ENCODE data around the gene BMPR2.
"Not testable (repeated sequence)": the region's sequence is repeated elsewhere in the genome, so short reads cannot be mapped to it uniquely, and the experiment has no call there.

BMPR2 gene

DNA sequence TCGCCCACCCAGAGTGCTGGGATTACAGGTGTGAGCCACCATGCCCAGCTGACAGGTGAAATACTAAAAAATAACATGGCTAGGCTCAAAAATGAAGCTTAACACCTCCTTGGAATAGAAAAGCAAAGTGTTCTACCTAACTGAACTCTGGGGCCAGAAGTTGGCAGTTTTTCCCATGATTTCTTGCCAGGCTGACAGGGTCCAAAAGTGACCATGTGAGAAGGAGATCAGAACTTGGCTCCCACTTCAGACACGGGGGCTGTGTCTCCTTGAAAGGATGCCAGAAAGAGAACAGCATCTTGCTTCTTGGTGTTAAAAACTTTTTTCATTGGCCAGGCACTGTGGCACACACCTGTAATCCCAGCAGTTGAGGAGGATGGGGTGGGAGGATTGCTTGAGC is 47.0 kb downstream of the BMPR2 start:
- Histone ChIP-seq H3K4me3 (ENCODE audit: low read depth, low read length) (no peak overlapping the region), H3K27ac (ENCODE audit: low read depth, low read length) (no peak overlapping the region), H3K27me3 (ENCODE audit: insufficient read depth, low read length) (no peaks in the 10 kb centered on the region), H3K79me2 (ENCODE audit: control insufficient read depth, insufficient read depth, low read length, unreplicated experiment) (peaks cover 16% of the 10 kb centered on the region), H3K36me3 (ENCODE audit: insufficient read depth, low read length) (no peaks in the 10 kb centered on the region), H2AFZ (ENCODE audit: low read length, unreplicated experiment) (no peak overlapping the region), H3K4me1 (ENCODE audit: control insufficient read depth, insufficient read depth, low read length, unreplicated experiment) (no peaks in the 10 kb centered on the region)

DNA sequence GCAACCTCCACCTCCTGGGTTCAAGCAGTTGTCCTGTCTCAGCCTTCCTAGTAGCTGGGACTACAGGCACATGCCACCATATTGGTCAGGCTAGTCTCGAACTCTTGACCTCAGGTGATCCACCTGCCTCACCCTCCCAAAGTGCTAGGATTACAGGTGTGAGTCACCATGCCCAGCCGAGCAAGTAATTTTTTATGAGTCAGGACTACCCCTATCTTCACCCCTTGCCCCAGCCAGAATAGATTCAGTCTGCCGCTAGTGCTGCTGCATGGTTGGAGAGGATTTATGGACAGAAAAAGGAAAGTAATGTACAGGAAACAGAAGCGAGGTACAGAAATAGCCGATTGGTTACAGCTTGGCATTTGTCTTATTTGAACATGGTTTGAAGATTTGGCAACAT is 48.9 kb downstream of the BMPR2 start:
- Histone ChIP-seq H2AFZ (ENCODE audit: low read length, unreplicated experiment) (no peak overlapping the region), H3K27ac (ENCODE audit: low read depth, low read length) (no peak overlapping the region), H3K4me1 (ENCODE audit: control insufficient read depth, insufficient read depth, low read length, unreplicated experiment) (no peaks in the 10 kb centered on the region), H3K27me3 (ENCODE audit: insufficient read depth, low read length) (no peaks in the 10 kb centered on the region), H3K36me3 (ENCODE audit: insufficient read depth, low read length) (peaks cover 4% of the 10 kb centered on the region; the same call in 1 of the 2 replicates), H3K4me3 (ENCODE audit: low read depth, low read length) (no peak overlapping the region), H3K79me2 (ENCODE audit: control insufficient read depth, insufficient read depth, low read length, unreplicated experiment) (peaks cover 19% of the 10 kb centered on the region)

DNA sequence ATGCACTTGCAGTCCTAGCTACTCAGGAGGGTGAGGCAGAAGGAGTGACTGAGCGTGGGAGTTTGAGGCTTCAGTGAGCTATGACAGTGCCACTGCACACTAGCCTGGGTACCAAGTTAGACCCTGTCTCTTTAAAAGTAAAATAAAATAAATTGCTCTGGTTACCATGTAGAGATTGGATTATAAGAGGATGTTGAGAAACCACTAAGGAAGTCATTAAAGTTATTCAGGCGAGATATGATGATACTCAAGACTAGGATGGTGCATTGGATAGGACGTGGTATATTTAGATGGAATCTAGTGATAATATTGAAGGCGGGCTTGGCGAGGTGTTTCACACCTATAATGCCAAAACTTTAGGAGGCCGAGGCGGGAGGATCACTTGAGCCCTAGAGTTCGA is 50.6 kb downstream of the BMPR2 start:
- no peak overlapping the region for H3K27ac ChIP-seq (ENCODE audit: low read depth, low read length)
- peaks cover 4% of the 10 kb centered on the region; the same call in 1 of the 2 replicates for H3K36me3 ChIP-seq (ENCODE audit: insufficient read depth, low read length)
- peaks cover 28% of the 10 kb centered on the region for H3K79me2 ChIP-seq (ENCODE audit: control insufficient read depth, insufficient read depth, low read length, unreplicated experiment)
- H2AFZ ChIP-seq (ENCODE audit: low read length, unreplicated experiment): no peak overlapping the region
- no peaks in the 10 kb centered on the region for H3K4me1 ChIP-seq (ENCODE audit: control insufficient read depth, insufficient read depth, low read length, unreplicated experiment)
- H3K27me3 ChIP-seq (ENCODE audit: insufficient read depth, low read length): no peaks in the 10 kb centered on the region
- H3K4me3 ChIP-seq (ENCODE audit: low read depth, low read length): no peak overlapping the region

DNA sequence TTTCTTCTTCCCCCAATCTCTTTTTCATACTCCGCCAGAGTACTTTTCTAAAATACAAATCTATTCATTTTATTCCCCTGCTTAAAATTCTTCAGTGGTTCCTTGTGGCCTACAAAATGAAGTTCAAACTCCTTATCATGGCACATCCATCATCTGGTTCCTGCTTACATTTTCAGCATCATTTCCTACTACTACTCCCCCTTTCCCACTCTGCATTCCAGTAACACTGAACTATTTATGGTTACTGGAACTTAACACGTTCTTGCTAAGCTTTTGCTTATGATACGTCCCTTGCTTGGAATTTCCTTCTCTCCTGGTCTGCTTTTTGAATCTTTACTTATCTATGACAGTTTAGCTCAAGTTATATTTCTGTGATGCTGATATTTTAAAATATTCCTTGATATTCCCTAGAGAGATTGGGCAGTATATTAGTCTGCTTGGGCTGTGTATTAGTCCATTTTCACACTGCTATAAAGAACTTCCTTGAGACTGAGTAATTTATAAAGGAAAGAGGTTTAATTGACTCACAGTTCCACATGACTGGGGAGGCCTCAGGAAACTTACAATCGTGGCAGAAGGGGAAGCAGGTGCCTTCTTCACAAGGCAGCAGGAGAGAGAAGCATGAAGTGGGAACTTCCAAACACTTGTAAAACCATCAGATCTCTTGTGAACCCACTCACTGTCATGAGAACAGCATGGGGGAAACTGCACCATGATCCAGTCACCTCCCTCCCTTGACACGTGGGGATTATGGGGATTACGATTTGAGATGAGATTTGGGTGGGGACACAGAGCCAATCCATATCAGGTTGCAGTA is 53.2 kb downstream of the BMPR2 start:
- Histone ChIP-seq H3K27ac (ENCODE audit: low read depth, low read length) (no peak overlapping the region), H3K4me3 (ENCODE audit: low read depth, low read length) (no peak overlapping the region), H3K4me1 (ENCODE audit: control insufficient read depth, insufficient read depth, low read length, unreplicated experiment) (no peaks in the 10 kb centered on the region), H3K36me3 (ENCODE audit: insufficient read depth, low read length) (peaks cover 4% of the 10 kb centered on the region; the same call in 1 of the 2 replicates), H2AFZ (ENCODE audit: low read length, unreplicated experiment) (no peak overlapping the region), H3K27me3 (ENCODE audit: insufficient read depth, low read length) (no peaks in the 10 kb centered on the region), H3K79me2 (ENCODE audit: control insufficient read depth, insufficient read depth, low read length, unreplicated experiment) (peaks cover 30% of the 10 kb centered on the region)

DNA sequence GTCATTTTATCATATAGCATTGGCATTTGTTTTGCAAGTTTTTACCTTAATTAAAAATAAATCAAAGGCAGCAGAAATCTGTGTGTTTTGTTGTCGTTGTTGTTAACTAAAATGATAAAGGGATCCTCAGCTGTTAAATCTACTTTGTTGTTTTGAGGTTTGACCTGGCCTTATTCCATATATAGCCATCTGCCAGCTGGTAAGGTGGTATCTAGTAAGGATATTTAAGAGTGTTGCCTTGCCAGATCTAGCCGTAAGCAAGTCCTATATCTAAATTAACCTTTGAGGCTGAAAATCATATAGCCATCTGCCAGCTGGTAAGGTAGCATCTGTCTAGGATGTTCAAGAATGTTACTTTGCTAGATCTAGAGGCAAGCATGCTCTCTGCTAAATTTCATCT is 56.6 kb downstream of the BMPR2 start:
- Histone ChIP-seq H2AFZ (ENCODE audit: low read length, unreplicated experiment) (no peak overlapping the region), H3K4me1 (ENCODE audit: control insufficient read depth, insufficient read depth, low read length, unreplicated experiment) (no peaks in the 10 kb centered on the region), H3K4me3 (ENCODE audit: low read depth, low read length) (no peak overlapping the region), H3K27me3 (ENCODE audit: insufficient read depth, low read length) (no peaks in the 10 kb centered on the region), H3K27ac (ENCODE audit: low read depth, low read length) (no peak overlapping the region), H3K36me3 (ENCODE audit: insufficient read depth, low read length) (peaks cover 4% of the 10 kb centered on the region; the same call in 1 of the 2 replicates), H3K79me2 (ENCODE audit: control insufficient read depth, insufficient read depth, low read length, unreplicated experiment) (peaks cover 31% of the 10 kb centered on the region)

DNA sequence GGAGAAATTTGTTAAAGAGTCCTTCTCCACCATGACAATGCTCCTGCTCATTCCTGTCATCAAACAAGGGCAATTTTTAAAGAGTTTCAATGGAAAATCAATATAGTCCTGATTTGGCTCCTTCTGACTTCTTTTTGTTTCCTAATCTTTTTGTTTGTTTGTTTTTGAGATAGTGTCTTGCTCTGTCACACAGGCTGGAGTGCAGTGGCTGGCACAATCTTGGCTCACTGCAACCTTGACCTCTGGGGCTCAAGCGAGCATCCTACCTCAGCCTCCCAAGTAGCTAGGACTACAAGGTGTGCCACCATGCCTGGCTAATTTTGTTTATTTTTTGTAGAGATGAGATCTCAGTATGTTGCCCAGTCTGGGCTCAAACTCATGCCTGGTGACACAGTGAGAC is 58.3 kb downstream of the BMPR2 start:
- Histone ChIP-seq H3K4me1 (ENCODE audit: control insufficient read depth, insufficient read depth, low read length, unreplicated experiment) (no peaks in the 10 kb centered on the region), H3K4me3 (ENCODE audit: low read depth, low read length) (no peak overlapping the region), H2AFZ (ENCODE audit: low read length, unreplicated experiment) (no peak overlapping the region), H3K36me3 (ENCODE audit: insufficient read depth, low read length) (no peaks in the 10 kb centered on the region), H3K27ac (ENCODE audit: low read depth, low read length) (no peak overlapping the region), H3K27me3 (ENCODE audit: insufficient read depth, low read length) (no peaks in the 10 kb centered on the region), H3K79me2 (ENCODE audit: control insufficient read depth, insufficient read depth, low read length, unreplicated experiment) (peaks cover 27% of the 10 kb centered on the region)

DNA sequence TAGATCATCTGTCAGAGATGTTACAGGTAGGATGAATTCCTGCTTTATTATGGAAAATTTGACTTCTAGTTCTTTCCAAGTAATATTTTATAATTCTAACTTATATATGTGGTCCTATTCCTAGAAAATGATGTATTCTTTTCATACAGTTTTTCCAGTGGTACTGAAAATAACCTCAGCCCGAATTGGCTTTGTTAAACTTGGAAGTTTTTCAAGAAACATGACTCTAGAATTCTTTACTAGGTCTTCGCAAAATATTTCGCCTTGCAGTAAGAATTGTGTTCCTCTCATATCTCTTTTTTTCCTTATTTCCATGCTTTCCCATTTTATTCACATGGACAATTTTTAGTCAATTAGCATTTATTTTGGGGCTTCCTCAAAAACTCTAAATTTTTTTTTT is 60.5 kb downstream of the BMPR2 start:
- no peaks in the 10 kb centered on the region for H3K36me3 ChIP-seq (ENCODE audit: insufficient read depth, low read length)
- H2AFZ ChIP-seq (ENCODE audit: low read length, unreplicated experiment): no peak overlapping the region
- no peaks in the 10 kb centered on the region for H3K27me3 ChIP-seq (ENCODE audit: insufficient read depth, low read length)
- no peaks in the 10 kb centered on the region for H3K4me1 ChIP-seq (ENCODE audit: control insufficient read depth, insufficient read depth, low read length, unreplicated experiment)
- H3K79me2 ChIP-seq (ENCODE audit: control insufficient read depth, insufficient read depth, low read length, unreplicated experiment): peaks cover 16% of the 10 kb centered on the region
- H3K4me3 ChIP-seq (ENCODE audit: low read depth, low read length): no peak overlapping the region
- no peak overlapping the region for H3K27ac ChIP-seq (ENCODE audit: low read depth, low read length)

DNA sequence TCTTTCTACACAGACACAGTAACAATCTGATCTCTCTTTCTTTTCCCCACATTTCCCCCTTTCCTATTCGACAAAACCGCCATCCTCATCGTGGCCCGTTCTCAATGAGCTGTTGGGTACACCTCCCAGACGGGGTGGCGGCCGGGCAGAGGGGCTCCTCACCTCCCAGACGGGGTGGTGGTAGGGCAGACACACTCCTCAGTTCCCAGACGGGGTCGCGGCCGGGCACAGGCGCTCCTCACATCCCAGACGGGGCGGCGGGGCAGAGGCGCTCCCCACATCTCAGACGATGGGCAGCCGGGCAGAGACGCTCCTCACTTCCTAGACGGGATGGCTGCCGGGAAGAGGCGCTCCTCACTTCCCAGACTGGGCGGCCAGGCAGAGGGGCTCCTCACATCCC is 64.0 kb downstream of the BMPR2 start:
- not testable (repeated sequence) for H3K4me1 ChIP-seq (ENCODE audit: control insufficient read depth, insufficient read depth, low read length, unreplicated experiment); H3K36me3 ChIP-seq (ENCODE audit: insufficient read depth, low read length); H2AFZ ChIP-seq (ENCODE audit: low read length, unreplicated experiment); H3K27me3 ChIP-seq (ENCODE audit: insufficient read depth, low read length); H3K4me3 ChIP-seq (ENCODE audit: low read depth, low read length); H3K27ac ChIP-seq (ENCODE audit: low read depth, low read length)
- H3K79me2 ChIP-seq (ENCODE audit: control insufficient read depth, insufficient read depth, low read length, unreplicated experiment): peaks cover 11% of the 10 kb centered on the region

DNA sequence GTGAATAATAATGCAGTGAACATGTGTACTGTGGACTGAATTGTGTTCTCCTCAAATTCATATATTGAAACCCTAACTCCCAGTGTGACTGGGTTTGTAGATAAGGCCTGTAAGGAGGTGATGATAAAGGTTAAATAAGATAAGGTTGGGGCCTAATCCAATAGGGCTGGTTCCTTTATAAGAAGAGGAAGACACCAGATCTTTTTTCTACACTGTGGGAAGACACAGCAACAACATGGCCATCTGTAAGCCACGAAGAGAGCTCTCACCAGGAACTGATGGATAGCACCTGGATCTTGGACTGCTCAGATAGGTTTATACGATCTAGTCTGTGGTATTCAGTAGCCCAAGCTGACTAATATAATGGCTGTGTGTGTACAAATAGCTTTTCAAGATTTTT is 66.8 kb downstream of the BMPR2 start:
- Histone ChIP-seq H3K36me3 (ENCODE audit: insufficient read depth, low read length) (no peaks in the 10 kb centered on the region), H3K79me2 (ENCODE audit: control insufficient read depth, insufficient read depth, low read length, unreplicated experiment) (peaks cover 4% of the 10 kb centered on the region), H3K27me3 (ENCODE audit: insufficient read depth, low read length) (no peaks in the 10 kb centered on the region), H3K4me1 (ENCODE audit: control insufficient read depth, insufficient read depth, low read length, unreplicated experiment) (no peaks in the 10 kb centered on the region), H3K4me3 (ENCODE audit: low read depth, low read length) (no peak overlapping the region), H2AFZ (ENCODE audit: low read length, unreplicated experiment) (no peak overlapping the region), H3K27ac (ENCODE audit: low read depth, low read length) (no peak overlapping the region)

DNA sequence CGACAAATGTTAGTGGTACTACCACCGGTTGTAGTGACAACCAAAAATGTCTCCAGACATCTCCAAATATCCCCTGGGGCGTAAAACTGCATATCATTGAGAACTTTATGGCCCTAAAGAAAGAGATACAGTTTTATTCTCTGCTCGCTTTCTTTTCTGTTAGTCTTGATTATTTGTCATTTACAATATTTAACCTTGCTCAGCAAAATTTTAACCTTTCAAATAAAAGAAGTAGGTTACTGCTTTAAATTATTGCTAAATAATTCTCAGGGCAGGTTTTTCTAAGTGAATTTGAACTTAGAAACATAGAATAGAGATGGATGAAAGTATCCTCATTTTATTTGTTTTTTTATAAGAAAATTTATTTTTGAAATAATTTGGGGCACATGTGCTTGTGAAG is 67.9 kb downstream of the BMPR2 start:
- H3K36me3 ChIP-seq (ENCODE audit: insufficient read depth, low read length): no peaks in the 10 kb centered on the region

DNA sequence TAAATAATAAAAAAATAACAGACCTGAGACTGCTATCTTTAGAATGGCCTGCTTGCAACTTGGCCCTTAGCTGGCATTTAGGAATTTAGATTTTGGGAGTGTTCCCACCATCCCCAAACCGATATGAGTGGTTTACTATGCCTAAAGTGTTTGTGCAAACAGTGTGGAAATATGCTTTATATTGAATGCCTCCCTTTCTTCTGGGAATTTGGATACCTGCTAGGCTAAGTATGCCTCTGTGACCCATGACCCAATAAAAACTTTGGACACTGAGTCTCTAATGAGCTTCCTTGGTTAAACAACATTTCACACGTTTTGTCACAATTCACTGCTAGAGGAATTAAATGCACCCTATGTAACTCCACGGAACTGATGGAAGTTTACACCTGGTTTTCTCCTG is 73.2 kb downstream of the BMPR2 start:
- H2AFZ ChIP-seq (ENCODE audit: low read length, unreplicated experiment): no peak overlapping the region
- no peak overlapping the region for H3K27ac ChIP-seq (ENCODE audit: low read depth, low read length)
- no peaks in the 10 kb centered on the region for H3K27me3 ChIP-seq (ENCODE audit: insufficient read depth, low read length)
- H3K4me1 ChIP-seq (ENCODE audit: control insufficient read depth, insufficient read depth, low read length, unreplicated experiment): no peaks in the 10 kb centered on the region
- no peaks in the 10 kb centered on the region for H3K36me3 ChIP-seq (ENCODE audit: insufficient read depth, low read length)
- H3K79me2 ChIP-seq (ENCODE audit: control insufficient read depth, insufficient read depth, low read length, unreplicated experiment): peaks cover 6% of the 10 kb centered on the region
- no peak overlapping the region for H3K4me3 ChIP-seq (ENCODE audit: low read depth, low read length)

More for the DNA sequence above, 67.9 kb downstream of the BMPR2 start:
- H3K4me1 ChIP-seq (ENCODE audit: control insufficient read depth, insufficient read depth, low read length, unreplicated experiment): no peaks in the 10 kb centered on the region
- H3K27me3 ChIP-seq (ENCODE audit: insufficient read depth, low read length): no peaks in the 10 kb centered on the region
- peaks cover 4% of the 10 kb centered on the region for H3K79me2 ChIP-seq (ENCODE audit: control insufficient read depth, insufficient read depth, low read length, unreplicated experiment)
- H3K27ac ChIP-seq (ENCODE audit: low read depth, low read length): no peak overlapping the region
- no peak overlapping the region for H2AFZ ChIP-seq (ENCODE audit: low read length, unreplicated experiment)
- H3K4me3 ChIP-seq (ENCODE audit: low read depth, low read length): no peak overlapping the region
